NCI-H2227 (cell line): ENCODE data around the gene KIF5A.

Experiments
- DNase-seq: peaks from one replicate; lab custom pipeline; 2025; ENCODE audit not compliant: unreplicated experiment; lab: John Stamatoyannopoulos, UW

Gene KIF5A

GRCh38 chr12:57604992-57605810 is 55.4 kb downstream of the KIF5A start:
- DNase-seq = no peak

GRCh38 chr12:57605811-57606311 is 56.0 kb downstream of the KIF5A start:
- no peak for DNase-seq

- no peak for DNase-seq
Measured at GRCh38 chr12:57606399-57606798, 56.6 kb downstream of the KIF5A start.

- DNase-seq = no peak
Measured at GRCh38 chr12:57606821-57607220, 57.0 kb downstream of the KIF5A start.

- DNase-seq = no peak
Measured at GRCh38 chr12:57607958-57608663, 58.3 kb downstream of the KIF5A start.

GRCh38 chr12:57609101-57609780 is 59.4 kb downstream of the KIF5A start:
- no peak for DNase-seq

GRCh38 chr12:57609781-57610553 is 60.1 kb downstream of the KIF5A start:
- DNase-seq = no peak

GRCh38 chr12:57610554-57611107 is 60.8 kb downstream of the KIF5A start:
- no peak for DNase-seq

GRCh38 chr12:57611108-57611826 is 61.4 kb downstream of the KIF5A start, which contains the start of gene ARHGEF25:
Gene ARHGEF25, plus strand, starts transcription at chr12:57611435. Its CDS starts 460 bp downstream, at chr12:57611895.
- DNase-seq = peak; percentile 77

- peak; percentile 11 for DNase-seq
Measured at GRCh38 chr12:57611827-57612710, 62.2 kb downstream of the KIF5A start.

GRCh38 chr12:57612711-57613426 is 63.0 kb downstream of the KIF5A start:
- DNase-seq = no peak

GRCh38 chr12:57613427-57614109 is 63.7 kb downstream of the KIF5A start:
- no peak for DNase-seq

GRCh38 chr12:57614178-57614947 is 64.5 kb downstream of the KIF5A start:
- peak; percentile 5 for DNase-seq

GRCh38 chr12:57614948-57615500 is 65.2 kb downstream of the KIF5A start:
- DNase-seq = no peak

GRCh38 chr12:57615637-57616036 is 65.8 kb downstream of the KIF5A start:
- DNase-seq = no peak

GRCh38 chr12:57616383-57617101 is 66.7 kb downstream of the KIF5A start:
- DNase-seq = no peak
